ENCODE data around the gene C17orf113. TPM values are rescaled to one million over a fixed set of nuclear protein-coding genes. Genes with fewer than 3 reads are reported as not detected.
A peak's percentile ranks its signal among the peaks of the same experiment; 100 is the strongest.

Gene C17orf113
- total and polyA plus RNA-seq, 2 donors: 0.71 to 0.84 TPM

DNA sequence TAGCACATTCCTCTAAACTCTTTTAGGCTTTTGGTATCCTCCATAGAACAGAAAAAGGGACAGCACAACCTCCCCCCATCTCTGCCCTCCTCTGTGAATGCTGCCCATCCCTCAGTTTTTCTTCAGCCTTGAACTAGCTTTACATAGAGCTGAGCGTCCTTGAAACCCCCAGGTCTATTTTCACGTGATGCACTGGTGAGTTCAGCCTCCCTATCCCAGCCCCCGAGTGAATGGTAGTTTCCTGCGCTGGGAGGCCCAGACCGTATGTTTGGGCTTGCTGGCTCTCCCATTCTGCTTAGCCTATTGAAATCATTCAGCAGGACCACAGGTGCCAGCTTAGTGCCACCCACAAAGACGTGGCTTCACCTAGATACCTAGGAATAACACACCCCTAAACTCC is 25.4 kb upstream of the C17orf113 start:
- H3K27ac ChIP-seq (ENCODE audit: low read depth in 1 of 2, low read length in 1 of 2): no peak overlapping the region
- no peak for DNase-seq (ENCODE audit: low read depth in 6 of 9, low spot score in 9 of 9)
- H3K4me1 ChIP-seq (ENCODE audit: control insufficient read depth in 2 of 2, insufficient read depth in 2 of 2, low read length in 2 of 2): peaks cover 3 to 25% of the 10 kb centered on the region in 2 donors
- no peaks in the 10 kb centered on the region for H3K9me3 ChIP-seq (ENCODE audit: control insufficient read depth in 2 of 2, insufficient read depth in 1 of 2, low read length in 1 of 2)
- H3K36me3 ChIP-seq (ENCODE audit: control insufficient read depth in 2 of 2, insufficient read depth in 2 of 2, low read length in 1 of 2): no peaks in the 10 kb centered on the region
- no peak overlapping the region for H3K4me3 ChIP-seq (ENCODE audit: low read length in 2 of 2)
- H3K27me3 ChIP-seq (ENCODE audit: control insufficient read depth in 2 of 2, insufficient read depth in 1 of 2, low read length in 1 of 2): peaks cover 0 to 11% of the 10 kb centered on the region in 2 donors
- whole genome bisulfite sequencing: 96% methylated on average over 6 of the region's 6 CpGs

DNA sequence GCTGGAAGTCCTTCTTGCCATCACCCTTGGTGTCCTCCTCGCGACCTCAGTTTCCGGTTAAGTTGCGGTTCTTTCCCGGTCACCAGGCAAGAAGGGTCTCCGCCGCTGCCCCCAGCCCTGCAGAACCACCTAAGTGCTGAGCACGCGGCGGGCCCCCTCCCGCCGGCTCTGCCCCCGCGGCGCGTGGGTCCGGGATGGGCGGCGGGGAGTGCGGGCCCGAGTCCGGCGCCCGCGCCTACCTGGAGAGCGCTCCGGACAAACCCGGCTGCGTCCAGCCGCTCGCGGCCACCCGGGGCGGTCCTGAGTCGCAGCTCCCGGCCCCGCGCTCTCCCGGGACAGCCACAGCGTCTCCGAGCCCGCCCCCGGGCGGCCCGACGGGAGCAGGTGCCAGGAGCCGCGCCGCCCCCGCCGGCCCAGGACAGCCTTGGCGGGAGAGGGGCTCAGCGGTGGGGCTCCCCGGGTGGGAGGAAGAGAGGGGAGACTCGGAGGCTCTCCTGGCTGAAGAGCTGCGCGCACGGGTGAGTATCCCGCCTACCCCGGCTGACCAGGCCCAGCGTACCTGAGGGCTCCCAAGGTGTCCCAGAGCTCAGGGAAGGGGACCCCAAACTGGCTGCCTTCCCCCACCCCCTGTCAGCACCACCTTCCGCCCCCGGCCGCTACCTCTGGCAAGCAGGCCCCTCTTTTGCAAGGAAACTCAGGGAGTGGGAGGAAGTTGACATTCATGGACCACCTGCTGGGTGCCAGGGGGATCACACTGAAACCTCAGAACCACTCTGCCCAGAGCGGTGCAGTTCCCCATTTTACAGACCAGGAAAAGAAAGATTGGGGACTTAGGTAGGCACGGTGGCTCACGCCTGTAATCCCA is 22.2 kb upstream of the C17orf113 start:
- Histone ChIP-seq H3K36me3 (ENCODE audit: control insufficient read depth in 2 of 2, insufficient read depth in 2 of 2, low read length in 1 of 2) (no peaks in the 10 kb centered on the region), H3K27ac (ENCODE audit: low read depth in 1 of 2, low read length in 1 of 2) (no peak overlapping the region), H3K27me3 (ENCODE audit: control insufficient read depth in 2 of 2, insufficient read depth in 1 of 2, low read length in 1 of 2) (peaks cover 0 to 11% of the 10 kb centered on the region in 2 donors), H3K9me3 (ENCODE audit: control insufficient read depth in 2 of 2, insufficient read depth in 1 of 2, low read length in 1 of 2) (no peaks in the 10 kb centered on the region), H3K4me3 (ENCODE audit: low read length in 2 of 2) (peak overlapping the region; percentile 46 to 67), H3K4me1 (ENCODE audit: control insufficient read depth in 2 of 2, insufficient read depth in 2 of 2, low read length in 2 of 2) (peaks cover 4 to 29% of the 10 kb centered on the region in 2 donors)
- 2% methylated on average over 67 of the region's 67 CpGs for WGBS
- peak in 1 of 9 donors; percentile 56 for DNase-seq (ENCODE audit: low read depth in 6 of 9, low spot score in 9 of 9)

DNA sequence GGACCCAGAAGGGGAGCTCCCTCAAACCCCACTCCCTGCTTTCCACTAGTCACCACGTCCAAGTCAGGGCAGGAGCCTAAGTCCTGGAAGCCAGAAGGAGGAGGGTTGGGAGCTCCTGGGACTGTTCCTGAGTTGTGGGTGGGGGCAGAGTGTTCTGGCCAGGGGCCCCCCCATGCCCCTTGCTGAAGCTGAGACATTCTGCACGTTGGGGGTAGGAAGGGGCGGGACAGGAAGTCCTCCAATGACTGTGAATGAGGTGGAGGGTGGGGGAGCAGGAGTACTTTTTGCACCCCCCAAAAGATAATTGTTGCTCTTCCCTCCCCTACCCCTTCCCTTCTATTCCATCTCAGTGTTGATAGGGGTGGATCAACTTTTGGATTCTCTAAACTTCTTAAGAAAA is 21.4 kb upstream of the C17orf113 start:
- Histone ChIP-seq H3K27ac (ENCODE audit: low read depth in 1 of 2, low read length in 1 of 2) (no peak overlapping the region), H3K4me1 (ENCODE audit: control insufficient read depth in 2 of 2, insufficient read depth in 2 of 2, low read length in 2 of 2) (peaks cover 6 to 35% of the 10 kb centered on the region in 2 donors), H3K36me3 (ENCODE audit: control insufficient read depth in 2 of 2, insufficient read depth in 2 of 2, low read length in 1 of 2) (no peaks in the 10 kb centered on the region), H3K27me3 (ENCODE audit: control insufficient read depth in 2 of 2, insufficient read depth in 1 of 2, low read length in 1 of 2) (peaks cover 0 to 11% of the 10 kb centered on the region in 2 donors), H3K9me3 (ENCODE audit: control insufficient read depth in 2 of 2, insufficient read depth in 1 of 2, low read length in 1 of 2) (no peaks in the 10 kb centered on the region), H3K4me3 (ENCODE audit: low read length in 2 of 2) (peak overlapping the region; percentile 46 to 67)
- peak in 3 of 9 donors; percentile 40 to 62 (median 47) for DNase-seq (ENCODE audit: low read depth in 6 of 9, low spot score in 9 of 9)
- WGBS: 33% methylated on average over 3 of the region's 3 CpGs

DNA sequence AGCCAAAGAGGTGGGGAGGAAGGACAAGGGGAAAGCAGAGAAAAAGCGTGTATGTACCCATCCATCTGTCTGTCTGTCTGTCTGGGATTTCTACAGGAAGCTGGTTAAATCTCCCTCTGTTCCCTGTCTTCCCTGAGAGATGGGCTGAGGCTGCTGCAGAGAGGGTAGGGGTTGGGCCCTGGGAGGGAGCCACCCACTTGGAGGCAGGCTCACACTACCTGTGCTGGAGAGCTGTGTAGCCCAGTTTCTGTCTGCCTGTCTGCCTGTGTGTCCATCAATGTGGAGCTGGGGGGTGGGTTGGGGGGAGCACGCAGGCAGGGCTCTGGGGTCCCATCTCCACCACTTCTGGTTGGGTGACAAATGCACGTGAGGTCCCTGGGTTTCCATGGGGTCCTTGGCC is 18.6 kb upstream of the C17orf113 start:
- Histone ChIP-seq H3K4me3 (ENCODE audit: low read length in 2 of 2) (no peak overlapping the region), H3K4me1 (ENCODE audit: control insufficient read depth in 2 of 2, insufficient read depth in 2 of 2, low read length in 2 of 2) (peaks cover 14 to 53% of the 10 kb centered on the region in 2 donors), H3K27me3 (ENCODE audit: control insufficient read depth in 2 of 2, insufficient read depth in 1 of 2, low read length in 1 of 2) (peaks cover 0 to 11% of the 10 kb centered on the region in 2 donors), H3K27ac (ENCODE audit: low read depth in 1 of 2, low read length in 1 of 2) (no peak overlapping the region), H3K9me3 (ENCODE audit: control insufficient read depth in 2 of 2, insufficient read depth in 1 of 2, low read length in 1 of 2) (no peaks in the 10 kb centered on the region), H3K36me3 (ENCODE audit: control insufficient read depth in 2 of 2, insufficient read depth in 2 of 2, low read length in 1 of 2) (no peaks in the 10 kb centered on the region)
- WGBS: 97% methylated on average over 3 of the region's 3 CpGs
- no peak for DNase-seq (ENCODE audit: low read depth in 6 of 9, low spot score in 9 of 9)

DNA sequence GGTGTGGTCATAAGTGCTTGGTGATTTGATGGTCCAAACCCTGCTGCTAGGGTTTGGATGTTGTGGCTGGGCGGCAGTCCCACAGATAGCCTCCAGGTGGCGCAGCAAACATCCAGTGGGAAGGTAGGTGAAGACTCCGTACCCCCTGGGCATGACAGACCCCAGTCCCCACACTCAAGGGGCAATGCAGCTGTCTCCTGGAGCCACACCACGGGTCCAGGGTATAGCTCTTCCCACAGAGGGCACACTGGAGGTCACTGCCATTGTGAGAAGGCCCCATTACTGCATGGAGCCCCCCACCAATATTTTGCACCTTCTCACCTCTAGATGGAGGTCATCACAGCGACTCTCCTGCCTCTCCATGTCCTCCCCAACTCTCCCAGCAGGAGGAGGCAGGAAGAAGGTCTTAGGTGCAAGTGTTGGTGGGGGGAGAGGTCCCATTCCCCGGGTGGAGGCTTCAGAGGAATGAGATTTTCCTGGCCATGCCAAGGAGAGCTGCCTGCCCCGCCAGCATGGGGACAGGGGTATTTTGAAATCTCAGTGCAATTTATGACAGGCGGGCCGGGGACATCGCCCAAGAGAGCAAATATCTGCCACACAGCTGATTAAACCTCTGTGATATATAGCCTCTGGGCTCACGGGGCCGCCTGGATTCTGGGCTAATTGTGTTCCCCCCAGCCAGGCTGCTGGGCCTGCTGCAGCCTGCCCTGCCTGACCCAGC is 17.1 kb upstream of the C17orf113 start:
- Histone ChIP-seq H3K9me3 (ENCODE audit: control insufficient read depth in 2 of 2, insufficient read depth in 1 of 2, low read length in 1 of 2) (peaks cover 0 to 2% of the 10 kb centered on the region in 2 donors), H3K4me1 (ENCODE audit: control insufficient read depth in 2 of 2, insufficient read depth in 2 of 2, low read length in 2 of 2) (peaks cover 27 to 53% of the 10 kb centered on the region in 2 donors), H3K4me3 (ENCODE audit: low read length in 2 of 2) (no peak overlapping the region), H3K36me3 (ENCODE audit: control insufficient read depth in 2 of 2, insufficient read depth in 2 of 2, low read length in 1 of 2) (no peaks in the 10 kb centered on the region), H3K27ac (ENCODE audit: low read depth in 1 of 2, low read length in 1 of 2) (no peak overlapping the region), H3K27me3 (ENCODE audit: control insufficient read depth in 2 of 2, insufficient read depth in 1 of 2, low read length in 1 of 2) (peaks cover 0 to 7% of the 10 kb centered on the region in 2 donors)
- DNase-seq (ENCODE audit: low read depth in 6 of 9, low spot score in 9 of 9): peak in 4 of 9 donors; percentile 41 to 71 (median 68)
- 64% methylated on average over 12 of the region's 12 CpGs for WGBS

DNA sequence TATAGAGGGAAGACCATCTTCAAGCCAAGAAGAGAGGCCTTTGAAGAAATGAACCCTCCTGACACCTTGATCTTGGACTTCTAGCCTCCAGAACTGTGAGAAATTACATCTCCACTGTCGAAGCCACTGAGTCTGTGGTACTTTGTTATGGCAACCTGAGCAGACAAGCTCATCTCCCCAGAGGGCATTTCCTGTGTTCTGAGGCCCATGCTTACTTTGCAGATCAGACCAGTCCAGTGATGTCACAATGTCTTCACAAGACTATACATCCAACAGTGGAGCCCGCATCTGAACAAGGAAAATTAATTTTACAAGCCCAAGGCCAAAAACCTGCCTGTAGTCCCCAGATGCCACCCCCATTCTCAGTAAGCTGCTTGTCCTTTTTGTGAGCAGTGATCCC is 14.8 kb upstream of the C17orf113 start:
- no peaks in the 10 kb centered on the region for H3K36me3 ChIP-seq (ENCODE audit: control insufficient read depth in 2 of 2, insufficient read depth in 2 of 2, low read length in 1 of 2)
- H3K4me3 ChIP-seq (ENCODE audit: low read length in 2 of 2): no peak overlapping the region
- no peaks in the 10 kb centered on the region for H3K27me3 ChIP-seq (ENCODE audit: control insufficient read depth in 2 of 2, insufficient read depth in 1 of 2, low read length in 1 of 2)
- peak in 2 of 9 donors; percentile 58 to 71 for DNase-seq (ENCODE audit: low read depth in 6 of 9, low spot score in 9 of 9)
- WGBS: 50% methylated on average over 2 of the region's 2 CpGs
- H3K27ac ChIP-seq (ENCODE audit: low read depth in 1 of 2, low read length in 1 of 2): peak overlapping the region in 1 of 2 donors; percentile 50
- peaks cover 42 to 59% of the 10 kb centered on the region in 2 donors for H3K4me1 ChIP-seq (ENCODE audit: control insufficient read depth in 2 of 2, insufficient read depth in 2 of 2, low read length in 2 of 2)
- H3K9me3 ChIP-seq (ENCODE audit: control insufficient read depth in 2 of 2, insufficient read depth in 1 of 2, low read length in 1 of 2): peaks cover 0 to 2% of the 10 kb centered on the region in 2 donors

DNA sequence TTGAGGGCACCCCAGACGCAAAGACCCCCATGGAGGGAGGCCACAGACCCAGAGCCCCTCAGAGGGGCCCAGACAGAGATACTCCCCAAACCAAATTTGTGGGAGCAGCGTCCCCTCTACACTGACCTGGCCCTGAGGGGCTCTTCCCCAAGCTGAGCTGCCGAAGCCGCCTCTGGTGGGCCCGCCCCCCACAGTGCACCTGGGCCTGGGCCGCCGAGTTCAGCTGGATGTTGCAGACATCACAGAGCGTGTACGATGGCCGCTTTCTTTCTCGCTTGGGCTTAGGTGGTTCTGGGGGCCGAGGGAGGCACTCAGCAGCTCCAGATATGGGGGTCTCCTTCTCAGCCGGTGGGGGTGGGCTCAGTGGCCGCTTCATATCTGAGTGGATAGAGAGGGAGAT is 12.3 kb upstream of the C17orf113 start:
- Histone ChIP-seq H3K36me3 (ENCODE audit: control insufficient read depth in 2 of 2, insufficient read depth in 2 of 2, low read length in 1 of 2) (peaks cover 0 to 3% of the 10 kb centered on the region in 2 donors), H3K4me3 (ENCODE audit: low read length in 2 of 2) (no peak overlapping the region), H3K9me3 (ENCODE audit: control insufficient read depth in 2 of 2, insufficient read depth in 1 of 2, low read length in 1 of 2) (peaks cover 0 to 2% of the 10 kb centered on the region in 2 donors), H3K27me3 (ENCODE audit: control insufficient read depth in 2 of 2, insufficient read depth in 1 of 2, low read length in 1 of 2) (no peaks in the 10 kb centered on the region), H3K27ac (ENCODE audit: low read depth in 1 of 2, low read length in 1 of 2) (peak overlapping the region; percentile 43 to 57), H3K4me1 (ENCODE audit: control insufficient read depth in 2 of 2, insufficient read depth in 2 of 2, low read length in 2 of 2) (peaks cover 66 to 79% of the 10 kb centered on the region in 2 donors)
- DNase-seq (ENCODE audit: low read depth in 6 of 9, low spot score in 9 of 9): peak in 4 of 9 donors; percentile 43 to 80 (median 57)
- WGBS: 31% methylated on average over 14 of the region's 14 CpGs

DNA sequence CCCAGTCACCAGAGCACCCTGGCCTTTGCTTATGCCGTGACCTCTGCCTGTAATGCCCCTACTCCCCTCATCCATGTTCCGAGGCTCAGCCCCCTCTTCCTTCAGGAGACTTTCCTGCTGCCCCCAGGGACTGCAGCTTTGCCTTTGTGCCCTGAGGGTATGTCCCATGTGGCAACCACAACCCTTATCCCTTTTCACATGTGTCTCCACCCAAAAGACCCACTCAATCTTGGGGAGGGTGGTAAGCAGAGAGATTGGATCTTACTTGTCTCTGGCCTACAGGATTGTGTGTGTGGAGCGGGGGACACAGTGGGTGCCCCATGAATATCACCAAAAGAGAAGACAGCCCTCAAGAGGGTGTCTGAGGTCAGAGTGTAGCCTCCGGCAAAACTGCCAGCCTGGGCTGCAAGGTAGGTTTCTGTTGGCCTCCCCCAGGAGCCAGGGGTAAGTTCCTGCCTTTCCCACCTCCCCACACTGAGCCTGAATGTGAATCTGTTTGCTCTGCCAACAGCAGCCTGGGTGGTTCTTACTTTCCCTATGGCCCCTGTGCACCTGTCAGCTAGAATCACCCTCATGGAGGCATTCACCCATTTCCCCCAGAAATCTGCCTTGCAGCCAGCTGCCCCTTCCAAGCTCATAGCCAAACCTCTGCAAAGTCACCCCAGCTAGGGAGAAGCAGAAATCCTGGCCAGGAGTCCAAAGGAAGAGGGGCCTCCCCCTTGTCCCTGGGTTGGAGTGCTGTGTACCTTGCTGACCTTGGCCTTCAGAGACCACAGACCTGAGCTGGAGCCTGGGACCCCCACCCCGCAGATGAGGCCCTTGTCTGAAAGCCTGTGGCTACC is 11.5 kb upstream of the C17orf113 start:
- DNase-seq (ENCODE audit: low read depth in 6 of 9, low spot score in 9 of 9): peak in 1 of 9 donors; percentile 59
- H3K9me3 ChIP-seq (ENCODE audit: control insufficient read depth in 2 of 2, insufficient read depth in 1 of 2, low read length in 1 of 2): peaks cover 0 to 8% of the 10 kb centered on the region in 2 donors
- 63% methylated on average over 5 of the region's 5 CpGs for WGBS

More for the DNA sequence above, 11.5 kb upstream of the C17orf113 start:
- Histone ChIP-seq H3K36me3 (ENCODE audit: control insufficient read depth in 2 of 2, insufficient read depth in 2 of 2, low read length in 1 of 2) (peaks cover 0 to 3% of the 10 kb centered on the region in 2 donors), H3K4me3 (ENCODE audit: low read length in 2 of 2) (no peak overlapping the region), H3K4me1 (ENCODE audit: control insufficient read depth in 2 of 2, insufficient read depth in 2 of 2, low read length in 2 of 2) (peaks cover 71 to 80% of the 10 kb centered on the region in 2 donors), H3K27me3 (ENCODE audit: control insufficient read depth in 2 of 2, insufficient read depth in 1 of 2, low read length in 1 of 2) (no peaks in the 10 kb centered on the region), H3K27ac (ENCODE audit: low read depth in 1 of 2, low read length in 1 of 2) (peak overlapping the region; percentile 55 to 57)

Data from thymus (tissue), 11 donors.